Transverse colon (tissue), 4 donors: ENCODE measurements around the gene ARID4B. TPM values are rescaled to one million over a fixed set of nuclear protein-coding genes. Genes with fewer than 3 reads are reported as not detected.

Experiments
- DNase-seq: peaks from one replicate; pipeline ENCODE4 v3.0.0-alpha.2; 2019
- H3K27ac ChIP-seq, 4 donors: fragments of 200-600 bp; sonication (generic); 2 replicates each; pipeline ENCODE4 v1.5.1; 2016 to 2018; ENCODE audit warnings: inconsistent platforms in 4 of 4
- H3K27me3 ChIP-seq: fragments of 200-600 bp; sonication (generic); 2 replicates; pipeline ENCODE4 v1.5.1; 2017; ENCODE audit warnings: inconsistent platforms
- H3K36me3 ChIP-seq, 4 donors: fragments of 200-600 bp; sonication (generic); 2 replicates each; pipeline ENCODE4 v1.5.1; 2017 to 2019; ENCODE audit warnings: inconsistent platforms in 4 of 4
- H3K4me1 ChIP-seq, 4 donors: fragments of 200-600 bp; sonication (generic); 2 replicates each; pipeline ENCODE4 v1.5.1; 2017 to 2020; ENCODE audit warnings: inconsistent platforms in 4 of 4
- H3K4me3 ChIP-seq, 4 donors: fragments of 200-600 bp; sonication (generic); 1 replicate in 1 of 4; 2 replicates in 3 of 4; pipeline versions ENCODE4 v1.5.1 to v1.6.1; 2017 to 2019; ENCODE audit warnings: inconsistent platforms in 4 of 4
- H3K9me3 ChIP-seq, 2 donors: fragments of 200-600 bp; sonication (generic); 2 replicates each; pipeline ENCODE4 v1.5.1; 2017 to 2019; ENCODE audit warnings: inconsistent platforms in 2 of 2
- CTCF ChIP-seq, 5 experiments: fragments of 200-600 bp in 3 of 5; fragments of 450-650 bp in 2 of 5; sonication (generic) in 3 of 5; IDR thresholded peaks; 1 replicate in 2 of 5; 2 replicates in 3 of 5; pipeline ENCODE4 v1.5.1; 2016 to 2017; ENCODE audit warnings: antibody characterized with exemption in 5 of 5, inconsistent platforms in 3 of 5, mild to moderate bottlenecking in 2 of 5, moderate library complexity in 1 of 5
- EP300 ChIP-seq: sonication (generic); formaldehyde crosslinking; IDR thresholded peaks from one replicate; pipeline ENCODE4 v1.6.1; 2017; ENCODE audit warnings: antibody characterized with exemption, low read depth
- POLR2A ChIP-seq: fragments of 450-650 bp; IDR thresholded peaks from one replicate; pipeline ENCODE4 v1.6.1; 2016; ENCODE audit warnings: antibody characterized with exemption, mild to moderate bottlenecking, moderate library complexity
- POLR2AphosphoS5 ChIP-seq, 3 donors: sonication (generic); formaldehyde crosslinking; IDR thresholded peaks; one replicate each; pipeline ENCODE4 v1.6.1; 2016; ENCODE audit warnings: antibody characterized with exemption in 3 of 3
- WGBS, 2 donors: methylation state at CpG; one replicate each; pipeline ENCODE4 v1.1.5; 2018; ENCODE audit warnings: low coverage in 1 of 2; 5-methylcytosine and 5-hydroxymethylcytosine counted together
- in situ Hi-C, 4 donors: fragments of 200-750 bp; cut with MboI; loops; one replicate each; pipeline versions ENCODE4 v1.15.0 to v1.15.1; 2017; ENCODE audit warnings: low sequenced_read_pairs in 3 of 4, low pct_ligation_motif_present in 1 of 4, low pct_unique_long_range_greater_than_20kb in 1 of 4
- intact Hi-C: fragments of 100-400 bp; cut with DNase I; formaldehyde crosslinking; loops from one replicate; pipeline ENCODE4 v1.15.1; 2023; ENCODE audit warnings: low total_unique reads
- total RNA-seq, 4 donors: library from RNA; depleted of rRNA; stranded (reverse); fragments of >200 nt; gene quantifications; one replicate each; pipeline ENCODE4 v1.1.0, GENCODE V29; 2016

Gene ARID4B
- total RNA-seq, 4 donors from 2014 or later: 9.2 to 52.0 (median 34.0) TPM

- Histone ChIP-seq H3K4me3 (no peak overlapping the region), H3K36me3 (peaks cover 0 to 68% (median 21%) of the 10 kb centered on the region in 4 donors), H3K27me3 (no peaks in the 10 kb centered on the region), H3K4me1 (peaks cover 0 to 15% (median 9%) of the 10 kb centered on the region in 4 donors), H3K27ac (no peak overlapping the region), H3K9me3 (no peaks in the 10 kb centered on the region)
- TF ChIP-seq POLR2A (no peak), POLR2AphosphoS5 (IDR thresholded peaks at IDR 0.05) (no peak), CTCF (IDR thresholded peaks at IDR 0.05) (no peak), EP300 (no peak)
- no peak for DNase-seq
- intact Hi-C loops (no loop called here), in situ Hi-C loops (no loop called here)
These were observed 175.7 kb downstream of the ARID4B start for GRCh38 chr1:235152235-235152634.

GRCh38 chr1:235151033-235151432 lies 176.9 kb downstream of the ARID4B start:
- H3K9me3 ChIP-seq: no peaks in the 10 kb centered on the region
- no peaks in the 10 kb centered on the region for H3K27me3 ChIP-seq
- intact Hi-C loops: no loop called here
- H3K4me3 ChIP-seq: no peak overlapping the region
- H3K27ac ChIP-seq: no peak overlapping the region
- TF ChIP-seq EP300: no peak
- H3K4me1 ChIP-seq: peaks cover 0 to 3% (median under 1%) of the 10 kb centered on the region in 4 donors
- no peak for DNase-seq
- whole genome bisulfite sequencing, 2 donors: 77 to 100% methylated on average over 1 to 2 of the region's 2 CpGs
- H3K36me3 ChIP-seq: peaks cover 0 to 79% (median 24%) of the 10 kb centered on the region in 4 donors
- in situ Hi-C loops: no loop called here

GRCh38 chr1:235149824-235150223 lies 178.2 kb downstream of the ARID4B start:
- Histone ChIP-seq H3K4me1 (no peaks in the 10 kb centered on the region), H3K27ac (no peak overlapping the region), H3K36me3 (peaks cover 0 to 85% (median 24%) of the 10 kb centered on the region in 4 donors), H3K9me3 (no peaks in the 10 kb centered on the region), H3K4me3 (no peak overlapping the region), H3K27me3 (no peaks in the 10 kb centered on the region)
- 85 to 87% methylated on average over 7 to 9 of the region's 9 CpGs for WGBS, 2 donors
- TF ChIP-seq POLR2A (no peak), CTCF (IDR thresholded peaks at IDR 0.05) (no peak), POLR2AphosphoS5 (IDR thresholded peaks at IDR 0.05) (no peak), EP300 (no peak)
- intact Hi-C loops: no loop called here
- DNase-seq: no peak
- in situ Hi-C loops: no loop called here

- Histone ChIP-seq H3K4me3 (no peak overlapping the region), H3K36me3 (peaks cover 0 to 79% (median 15%) of the 10 kb centered on the region in 4 donors), H3K27me3 (no peaks in the 10 kb centered on the region), H3K9me3 (no peaks in the 10 kb centered on the region), H3K27ac (no peak overlapping the region), H3K4me1 (no peaks in the 10 kb centered on the region)
- intact Hi-C loops (no loop called here), in situ Hi-C loops (no loop called here)
- 90 to 92% methylated on average over 2 to 4 of the region's 4 CpGs for WGBS, 2 donors
- no peak for DNase-seq
- TF ChIP-seq EP300: no peak
These were observed 180.7 kb downstream of the ARID4B start for GRCh38 chr1:235147269-235147668.

GRCh38 chr1:235145639-235146038 lies 182.3 kb downstream of the ARID4B start:
- in situ Hi-C loops: no loop called here
- Histone ChIP-seq H3K27me3 (no peaks in the 10 kb centered on the region), H3K4me1 (no peaks in the 10 kb centered on the region), H3K4me3 (no peak overlapping the region), H3K27ac (no peak overlapping the region), H3K36me3 (peaks cover 0 to 73% (median 14%) of the 10 kb centered on the region in 4 donors), H3K9me3 (no peaks in the 10 kb centered on the region)
- intact Hi-C loops: no loop called here
- DNase-seq: no peak
- 84 to 89% methylated on average over 3 to 6 of the region's 6 CpGs for WGBS, 2 donors
- TF ChIP-seq POLR2AphosphoS5 (IDR thresholded peaks at IDR 0.05) (no peak), POLR2A (no peak), EP300 (no peak), CTCF (IDR thresholded peaks at IDR 0.05) (no peak)
